Heart right ventricle (tissue), 16 donors: ENCODE results near the gene RSAD1. TPM values are rescaled to one million over a fixed set of nuclear protein-coding genes. Genes with fewer than 3 reads are reported as not detected.
A peak's percentile ranks its signal among the peaks of the same experiment; 100 is the strongest.

Source experiments
- ATAC-seq, 8 donors: fragments of 200-7000 bp; cut with Tn5 transposase; one replicate each; pipeline ENCODE4 v1.9.1; 2020; ENCODE audit warnings: mild to moderate bottlenecking in 8 of 8, moderate library complexity in 8 of 8, moderate number of reproducible peaks in 1 of 8
- DNase-seq, 2 donors: peaks; one replicate each; pipeline ENCODE4 v3.0.0-alpha.2; 2020
- H3K27ac ChIP-seq, 10 donors: fragments of 200-600 bp; sonication (generic) in 2 of 10; one replicate each; pipeline versions ENCODE4 v1.5.0 to v1.8.0; 2020 to 2022; ENCODE audit warnings: mild to moderate bottlenecking in 3 of 10
- H3K27me3 ChIP-seq, 7 donors: fragments of 200-600 bp; one replicate each; pipeline ENCODE4 v1.8.0; 2021 to 2022; ENCODE audit warnings: mild to moderate bottlenecking in 2 of 7
- H3K36me3 ChIP-seq, 9 donors: fragments of 200-600 bp; sonication (generic) in 1 of 9; one replicate each; pipeline versions ENCODE4 v1.5.0 to v1.8.0; 2020 to 2022; ENCODE audit warnings: mild to moderate bottlenecking in 2 of 9
- H3K4me1 ChIP-seq, 9 donors: fragments of 200-600 bp; sonication (generic) in 1 of 9; one replicate each; pipeline versions ENCODE4 v1.5.0 to v1.8.0; 2020 to 2022; ENCODE audit warnings: mild to moderate bottlenecking in 4 of 9
- H3K4me3 ChIP-seq, 10 donors: fragments of 200-600 bp; sonication (generic) in 2 of 10; one replicate each; pipeline versions ENCODE4 v1.5.0 to v1.8.0; 2020 to 2022; ENCODE audit warnings: mild to moderate bottlenecking in 7 of 10, moderate library complexity in 2 of 10
- H3K9me3 ChIP-seq, 11 donors: fragments of 200-600 bp in 10 of 11; sonication (generic) in 2 of 11; one replicate each; pipeline versions ENCODE4 v1.5.0 to v1.8.0; 2013 to 2022; ENCODE audit warnings: mild to moderate bottlenecking in 2 of 11, control low read depth in 1 of 11, moderate library complexity in 1 of 11
- WGBS, 2 donors: extraction: QIAGEN DNeasy Blood & Tissue Kit; methylation state at CpG; one replicate each; pipeline ENCODE4 v1.1.7; 2013; ENCODE audit warnings: inconsistent platforms in 1 of 2; 5-methylcytosine and 5-hydroxymethylcytosine counted together
- intact Hi-C, 10 donors: fragments of 100-400 bp; cut with DNase I; formaldehyde crosslinking; loops; one replicate each; pipeline versions ENCODE4 v1.11.1 to v1.14.2; 2022
- polyA plus RNA-seq, 2 donors: library from polyadenylated mRNA; stranded (reverse); fragments of 200-250 nt; gene quantifications; one replicate each; pipeline ENCODE4 v1.2.3, GENCODE V29; 2013
- total RNA-seq, 10 donors: library from RNA; stranded (reverse); fragmentation: NEBNext Ultra II Directional in 3 of 10; extraction: Animal tissue kit (Norgen Biotek cat#: 25700) in 3 of 10; gene quantifications; one replicate each; pipeline versions ENCODE4 v1.2.1 to v1.2.4, GENCODE V29; 2021 to 2023
- TF ChIP-seq, protein P1 (sequence below), 9 donors: fragments of 200-600 bp; sonication (generic) in 2 of 9; IDR thresholded peaks; one replicate each; pipeline versions ENCODE4 v1.5.0 to v1.8.0; 2021 to 2022; ENCODE audit warnings: antibody characterized with exemption in 9 of 9, mild to moderate bottlenecking in 5 of 9, moderate library complexity in 1 of 9
- donor health status: Arrhythmogenic right ventricular cardiomyopathy.
- donor health status: ischemic (EF 13 %, LVEDD 7.1; RV severe dilation, severe dysfunction).
- donor health status: healthy with polysubstance abuse.
- donor health status: DM: no; HTN: yes; CAD: no.
- donor health status: DM: no; HTN: no; CAD: no.
- donor health status: ischemic (EF 25% LVEDD 6.9; RV normal size, moderate dysfunction).
- donor health status: ischemic (EF 25% LVEDD 5.7; RV mildly dilated, moderate dysfunction).
- donor health status: healthy.
- donor health status: DM: yes; HTN: yes; CAD: no.
- donor health status: Ischemic cardiomyopathy.
- donor health status: ischemic (EF 35%, LVEDD 5.7; RV mildly dilated, moderate dysfunction).
- donor health status: nonischemic (EF 11% LVEDD 7.7; RV severe dilation, severe dysfunction).
- donor health status: DM: yes; HTN: yes; CAD: no.
- donor health status: PGD.
- donor health status: ischemic (EF 29% LVEDD 5.4; RV normal size, mild dysfunction).
- donor health status: nonischemic (EF 23%, LVEDD 6.1; RV moderate dilation, normal function).

RSAD1 gene
- total and polyA plus RNA-seq, 12 donors = 31.8 to 52.3 (median 45.5) TPM

DNA sequence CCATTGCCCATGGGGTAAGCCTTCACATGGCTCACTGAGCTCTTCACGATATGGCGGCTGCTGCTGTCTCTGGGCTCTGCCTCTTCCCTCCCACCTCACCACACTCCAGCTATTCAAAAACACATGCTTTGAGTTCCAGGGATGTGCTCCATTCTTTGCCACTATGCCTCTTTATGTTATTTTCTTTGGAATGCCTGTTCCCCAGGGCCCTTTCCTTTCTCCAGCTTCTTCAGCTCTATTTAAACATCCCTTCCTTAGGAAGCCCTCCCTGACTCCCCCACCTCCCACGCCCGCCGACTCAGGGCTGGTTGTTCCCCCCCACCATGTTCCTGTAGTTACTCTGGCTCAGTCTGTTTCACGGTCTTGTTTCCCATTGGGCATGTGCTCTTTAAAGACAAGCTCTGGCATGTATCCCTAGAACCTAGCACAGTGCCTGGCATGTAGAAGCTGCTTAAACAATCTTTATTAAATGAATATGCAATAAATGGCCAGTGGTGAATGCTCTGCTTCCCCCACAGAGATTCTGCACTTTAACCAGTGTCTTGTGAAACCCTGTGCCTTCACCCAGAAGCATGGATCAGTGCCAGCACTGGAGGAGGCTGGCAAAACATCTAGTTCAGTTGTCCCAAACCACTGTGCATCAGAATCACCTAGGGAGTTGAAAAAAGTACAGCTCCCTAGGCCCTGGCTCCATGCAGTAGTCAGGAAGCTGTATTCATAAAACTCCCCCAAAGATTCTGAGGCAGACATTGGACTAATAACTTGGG lies 36.5 kb downstream of the RSAD1 start:
- H3K36me3 ChIP-seq = no peaks in the 10 kb centered on the region
- peak overlapping the region in 2 of 10 donors; percentile 15 to 52 for H3K27ac ChIP-seq
- peaks cover 0 to 37% (median 11%) of the 10 kb centered on the region in 9 donors for H3K4me1 ChIP-seq
- peak in 3 of 8 donors; percentile 46 to 72 (median 60) for ATAC-seq
- TF ChIP-seq, protein P1, sequence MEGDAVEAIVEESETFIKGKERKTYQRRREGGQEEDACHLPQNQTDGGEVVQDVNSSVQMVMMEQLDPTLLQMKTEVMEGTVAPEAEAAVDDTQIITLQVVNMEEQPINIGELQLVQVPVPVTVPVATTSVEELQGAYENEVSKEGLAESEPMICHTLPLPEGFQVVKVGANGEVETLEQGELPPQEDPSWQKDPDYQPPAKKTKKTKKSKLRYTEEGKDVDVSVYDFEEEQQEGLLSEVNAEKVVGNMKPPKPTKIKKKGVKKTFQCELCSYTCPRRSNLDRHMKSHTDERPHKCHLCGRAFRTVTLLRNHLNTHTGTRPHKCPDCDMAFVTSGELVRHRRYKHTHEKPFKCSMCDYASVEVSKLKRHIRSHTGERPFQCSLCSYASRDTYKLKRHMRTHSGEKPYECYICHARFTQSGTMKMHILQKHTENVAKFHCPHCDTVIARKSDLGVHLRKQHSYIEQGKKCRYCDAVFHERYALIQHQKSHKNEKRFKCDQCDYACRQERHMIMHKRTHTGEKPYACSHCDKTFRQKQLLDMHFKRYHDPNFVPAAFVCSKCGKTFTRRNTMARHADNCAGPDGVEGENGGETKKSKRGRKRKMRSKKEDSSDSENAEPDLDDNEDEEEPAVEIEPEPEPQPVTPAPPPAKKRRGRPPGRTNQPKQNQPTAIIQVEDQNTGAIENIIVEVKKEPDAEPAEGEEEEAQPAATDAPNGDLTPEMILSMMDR (IDR thresholded peaks at IDR 0.05) = no peak
- peak in 1 of 2 donors; percentile 38 for DNase-seq
- intact Hi-C loops = no loop called here
- no peaks in the 10 kb centered on the region for H3K27me3 ChIP-seq
- 59 to 60% methylated on average over 6 of the region's 6 CpGs for WGBS, 2 donors
- no peaks in the 10 kb centered on the region for H3K9me3 ChIP-seq
- no peak overlapping the region for H3K4me3 ChIP-seq

DNA sequence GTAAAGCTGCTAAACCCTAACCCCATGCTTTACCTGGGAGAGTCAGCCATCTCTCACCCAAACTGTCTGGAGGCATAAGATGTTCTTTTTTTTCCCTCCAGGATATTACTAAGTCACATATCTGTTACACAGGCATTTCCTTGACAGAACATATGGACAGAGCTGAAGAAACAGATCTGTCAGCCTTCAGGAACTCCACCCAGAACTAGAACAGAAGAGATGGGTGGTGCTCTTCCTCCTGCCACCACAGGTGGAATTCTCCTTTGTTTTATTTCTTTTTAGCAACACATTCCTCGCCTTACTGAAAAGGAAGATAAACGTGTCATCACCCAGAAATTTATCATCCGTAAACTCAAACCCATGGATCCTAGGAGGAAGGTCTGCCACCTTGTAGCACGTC lies 38.4 kb downstream of the RSAD1 start:
- 66 to 72% methylated on average over 4 of the region's 4 CpGs for WGBS, 2 donors
- no peaks in the 10 kb centered on the region for H3K27me3 ChIP-seq
- peaks cover 0 to 37% (median 4%) of the 10 kb centered on the region in 9 donors for H3K4me1 ChIP-seq
- H3K4me3 ChIP-seq = no peak overlapping the region
- TF ChIP-seq, protein P1 (IDR thresholded peaks at IDR 0.05) = no peak
- ATAC-seq (peak in 5 of 8 donors; percentile 36 to 70 (median 36)), DNase-seq (no peak)
- intact Hi-C loops = no loop called here
- H3K36me3 ChIP-seq = no peaks in the 10 kb centered on the region
- H3K9me3 ChIP-seq = no peaks in the 10 kb centered on the region
- H3K27ac ChIP-seq = peak overlapping the region in 4 of 10 donors; percentile 5 to 62 (median 18)

DNA sequence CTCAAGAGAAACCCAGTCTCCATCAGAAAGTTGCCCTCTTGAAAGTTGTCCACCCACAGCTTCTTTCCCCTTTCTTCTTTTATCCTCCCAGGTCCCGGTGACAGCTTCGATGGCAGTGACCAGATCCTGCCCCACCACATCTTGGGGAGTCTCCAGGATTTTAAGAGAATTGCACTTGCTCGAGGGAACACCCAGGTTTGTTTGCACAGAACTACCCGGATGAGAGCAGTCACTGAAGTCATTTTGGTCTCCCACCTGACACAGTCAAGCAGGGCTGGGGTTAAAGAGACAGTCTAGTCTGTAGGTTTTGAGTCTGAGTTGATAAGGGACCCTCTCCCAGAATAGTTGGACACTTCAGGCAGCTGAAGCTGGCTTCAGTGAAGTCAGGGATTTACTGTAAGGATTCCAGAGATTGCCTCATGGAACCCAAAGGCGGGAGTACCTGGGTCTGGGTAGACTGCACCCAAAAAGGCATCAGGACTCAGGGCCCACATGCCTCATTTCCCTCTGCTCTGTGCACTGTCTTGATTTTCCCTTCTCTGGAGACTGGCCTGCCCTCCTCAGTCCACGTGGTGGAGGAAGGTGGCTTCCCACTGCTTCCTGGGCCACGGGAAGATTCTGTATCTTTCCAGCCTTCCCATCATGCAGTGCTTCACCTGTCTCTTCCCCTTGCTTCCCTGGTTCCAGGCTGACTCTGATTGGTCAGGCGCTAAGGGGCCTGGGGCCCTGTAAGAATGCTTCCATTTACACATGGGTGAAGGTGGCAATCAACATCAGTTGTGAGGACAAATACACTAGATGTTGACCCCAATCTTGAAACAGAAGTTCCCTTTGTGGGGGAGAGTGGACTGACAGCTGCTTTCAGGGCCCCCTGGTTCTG lies 39.1 kb downstream of the RSAD1 start:
- H3K36me3 ChIP-seq = no peaks in the 10 kb centered on the region
- DNase-seq = no peak
- no peak overlapping the region for H3K4me3 ChIP-seq
- TF ChIP-seq, protein P1 (IDR thresholded peaks at IDR 0.05) = no peak
- no peak for ATAC-seq
- peaks cover 0 to 37% (median 4%) of the 10 kb centered on the region in 9 donors for H3K4me1 ChIP-seq
- intact Hi-C loops = no loop called here
- H3K27ac ChIP-seq = peak overlapping the region in 4 of 10 donors; percentile 5 to 62 (median 18)
- H3K27me3 ChIP-seq = no peaks in the 10 kb centered on the region
- no peaks in the 10 kb centered on the region for H3K9me3 ChIP-seq
- 70% methylated on average over 8 of the region's 8 CpGs for WGBS, 2 donors

DNA sequence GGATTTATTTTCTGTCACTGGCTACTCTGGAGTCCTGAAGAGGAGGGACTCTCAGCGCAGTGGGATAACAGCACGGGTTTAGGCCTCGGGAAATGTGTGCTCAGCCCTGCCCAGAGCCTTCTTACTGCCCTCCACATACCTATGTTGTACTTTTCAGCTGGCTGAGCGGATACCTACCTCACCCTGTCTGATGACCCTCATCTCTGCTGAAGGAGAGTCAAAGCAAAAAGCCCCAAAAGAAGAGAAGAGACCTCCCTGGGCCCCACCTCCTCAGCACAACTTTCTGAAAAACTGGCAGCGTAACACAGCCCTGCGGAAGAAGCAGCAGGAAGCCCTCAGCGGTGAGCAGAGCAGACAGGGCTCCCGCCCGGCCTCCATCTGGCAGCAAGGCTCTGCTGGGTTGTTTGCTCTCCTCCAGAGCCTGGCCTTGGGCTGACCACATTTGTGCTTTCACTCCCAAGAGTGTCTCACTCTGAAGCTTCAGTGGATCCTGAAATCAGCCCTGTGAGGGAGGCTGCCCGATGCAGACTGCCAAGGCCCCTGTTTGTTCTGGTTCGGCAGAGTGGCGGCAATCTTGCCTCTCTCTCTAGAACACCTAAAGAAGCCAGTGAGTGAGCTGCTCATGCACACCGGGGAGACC lies 39.8 kb downstream of the RSAD1 start:
- Histone ChIP-seq H3K36me3 (no peaks in the 10 kb centered on the region), H3K9me3 (no peaks in the 10 kb centered on the region), H3K4me1 (peaks cover 0 to 37% (median 4%) of the 10 kb centered on the region in 9 donors), H3K4me3 (no peak overlapping the region), H3K27ac (peak overlapping the region in 1 of 10 donors; percentile 62), H3K27me3 (no peaks in the 10 kb centered on the region)
- WGBS, 2 donors = 68 to 76% methylated on average over 13 of the region's 13 CpGs
- intact Hi-C loops = no loop called here
- ATAC-seq (peak in 1 of 8 donors; percentile 62), DNase-seq (no peak)
- TF ChIP-seq, protein P1 (IDR thresholded peaks at IDR 0.05) = no peak
